Measurements from ENCODE around the gene SCGB3A1. TPM values are rescaled to one million over a fixed set of nuclear protein-coding genes. Genes with fewer than 3 reads are reported as not detected.

Gene SCGB3A1
- polyA plus RNA-seq, 3 donors, result 1.1 to 1.2 TPM; not detected in 1

- 39 to 90% (median 90%) methylated on average over 24 to 25 of the region's 25 CpGs for WGBS, 3 donors
- H3K27ac ChIP-seq (ENCODE audit: low read depth, low read length), result no peak overlapping the region
Measured at GRCh38 chr5:180595381-180596114, 4.2 kb upstream of the SCGB3A1 start.

GRCh38 chr5:180595046-180595379 is 3.7 kb upstream of the SCGB3A1 start:
- WGBS, 3 donors, result 81 to 92% (median 91%) methylated on average over 2 of the region's 2 CpGs
- H3K27ac ChIP-seq (ENCODE audit: low read depth, low read length), result no peak overlapping the region

GRCh38 chr5:180594311-180595045 is 3.2 kb upstream of the SCGB3A1 start:
- WGBS, 3 donors, result 83 to 90% (median 89%) methylated on average over 17 of the region's 17 CpGs
- no peak overlapping the region for H3K27ac ChIP-seq (ENCODE audit: low read depth, low read length)

GRCh38 chr5:180593446-180594206 is 2.3 kb upstream of the SCGB3A1 start:
- no peak overlapping the region for H3K27ac ChIP-seq (ENCODE audit: low read depth, low read length)
- 86 to 92% (median 89%) methylated on average over 19 of the region's 19 CpGs for WGBS, 3 donors

- H3K27ac ChIP-seq (ENCODE audit: low read depth, low read length), result no peak overlapping the region
- WGBS, 3 donors, result 85 to 93% (median 86%) methylated on average over 10 of the region's 10 CpGs
Measured at GRCh38 chr5:180592176-180592575, 877 bp upstream of the SCGB3A1 start.

- 3 to 6% (median 3%) methylated on average over 37 to 63 of the region's 63 CpGs for WGBS, 3 donors
Measured at GRCh38 chr5:180590543-180591310, 572 bp downstream of the SCGB3A1 start.

GRCh38 chr5:180589771-180590542 is 1.3 kb downstream of the SCGB3A1 start:
- WGBS, 3 donors, result 1 to 3% (median 3%) methylated on average over 40 to 44 of the region's 44 CpGs

More at GRCh38 chr5:180590543-180591310, 572 bp downstream of the SCGB3A1 start:
- H3K27ac ChIP-seq (ENCODE audit: low read depth, low read length), result no peak overlapping the region

GRCh38 chr5:180586870-180587269 is 4.4 kb downstream of the SCGB3A1 start:
- 79 to 92% (median 92%) methylated on average over 10 of the region's 10 CpGs for WGBS, 3 donors
- no peak overlapping the region for H3K27ac ChIP-seq (ENCODE audit: low read depth, low read length)

More at GRCh38 chr5:180589771-180590542, 1.3 kb downstream of the SCGB3A1 start:
- no peak overlapping the region for H3K27ac ChIP-seq (ENCODE audit: low read depth, low read length)

- H3K27ac ChIP-seq (ENCODE audit: low read depth, low read length), result no peak overlapping the region
- WGBS, 3 donors, result 87 to 89% (median 87%) methylated on average over 3 of the region's 3 CpGs
Measured at GRCh38 chr5:180586204-180586603, 5.1 kb downstream of the SCGB3A1 start.

GRCh38 chr5:180583738-180584137 is 7.6 kb downstream of the SCGB3A1 start:
- WGBS, 3 donors, result 54 to 77% (median 67%) methylated on average over 2 of the region's 2 CpGs

GRCh38 chr5:180580681-180581080 is 10.6 kb downstream of the SCGB3A1 start:
- H3K27ac ChIP-seq (ENCODE audit: low read depth, low read length), result no peak overlapping the region
- WGBS, 3 donors, result 84 to 88% (median 88%) methylated on average over 6 of the region's 6 CpGs

More at GRCh38 chr5:180583738-180584137, 7.6 kb downstream of the SCGB3A1 start:
- no peak overlapping the region for H3K27ac ChIP-seq (ENCODE audit: low read depth, low read length)

GRCh38 chr5:180575571-180575970 is 15.7 kb downstream of the SCGB3A1 start:
- H3K27ac ChIP-seq (ENCODE audit: low read depth, low read length), result no peak overlapping the region
- 82 to 87% (median 84%) methylated on average over 2 of the region's 2 CpGs for WGBS, 3 donors

- WGBS, 3 donors, result 84 to 85% (median 84%) methylated on average over 8 of the region's 8 CpGs
- no peak overlapping the region for H3K27ac ChIP-seq (ENCODE audit: low read depth, low read length)
Measured at GRCh38 chr5:180568914-180569313, 22.4 kb downstream of the SCGB3A1 start.

GRCh38 chr5:180563994-180564393 is 27.3 kb downstream of the SCGB3A1 start:
- WGBS, 3 donors, result 67 to 89% (median 79%) methylated on average over 3 of the region's 3 CpGs
- H3K27ac ChIP-seq (ENCODE audit: low read depth, low read length), result no peak overlapping the region

GRCh38 chr5:180558232-180558631 is 33.1 kb downstream of the SCGB3A1 start:
- 95 to 97% (median 95%) methylated on average over 11 of the region's 11 CpGs for WGBS, 3 donors
- H3K27ac ChIP-seq (ENCODE audit: low read depth, low read length), result no peak overlapping the region

- WGBS, 3 donors, result 83 to 98% (median 92%) methylated on average over 2 of the region's 2 CpGs
- H3K27ac ChIP-seq (ENCODE audit: low read depth, low read length), result no peak overlapping the region
Measured at GRCh38 chr5:180557217-180557809, 34.0 kb downstream of the SCGB3A1 start.
